ENCODE results near the gene LZTFL1. TPM values are rescaled to one million over a fixed set of nuclear protein-coding genes. Genes with fewer than 3 reads are reported as not detected.
"Not testable (repeated sequence)": the region's sequence is repeated elsewhere in the genome, so short reads cannot be mapped to it uniquely, and the experiment has no call there.

The LZTFL1 gene
- polyA plus RNA-seq, 3 donors: 55.3 to 61.9 (median 55.6) TPM

GRCh38 chr3:45870099-45870498, 28.2 kb upstream of the LZTFL1 start:
- no peak for DNase-seq

GRCh38 chr3:45869638-45870037, 27.7 kb upstream of the LZTFL1 start:
- no peak for DNase-seq

- DNase-seq: no peak
These were observed 26.7 kb upstream of the LZTFL1 start for GRCh38 chr3:45868650-45869049.

GRCh38 chr3:45868213-45868612, 26.3 kb upstream of the LZTFL1 start:
- no peak for DNase-seq

- DNase-seq: no peak
These were observed 23.6 kb upstream of the LZTFL1 start for GRCh38 chr3:45865563-45865962.

GRCh38 chr3:45864760-45865519, 23.0 kb upstream of the LZTFL1 start:
- no peak for DNase-seq

GRCh38 chr3:45861043-45861719, 19.3 kb upstream of the LZTFL1 start:
- DNase-seq: no peak

- no peak for DNase-seq
These were observed 18.6 kb upstream of the LZTFL1 start for GRCh38 chr3:45860481-45860880.

- no peak for DNase-seq
These were observed 17.1 kb upstream of the LZTFL1 start for GRCh38 chr3:45858809-45859543.

GRCh38 chr3:45857024-45857423, 15.1 kb upstream of the LZTFL1 start:
- not testable (repeated sequence) for DNase-seq

- DNase-seq: not testable (repeated sequence)
These were observed 14.4 kb upstream of the LZTFL1 start for GRCh38 chr3:45856323-45856722.

- no peak for DNase-seq
These were observed 10.9 kb upstream of the LZTFL1 start for GRCh38 chr3:45852828-45853227.

- DNase-seq: no peak
These were observed 6.5 kb upstream of the LZTFL1 start for GRCh38 chr3:45848392-45848791.

GRCh38 chr3:45844616-45845015, 2.7 kb upstream of the LZTFL1 start:
- no peak for DNase-seq

- DNase-seq: no peak
These were observed 1.1 kb upstream of the LZTFL1 start for GRCh38 chr3:45842851-45843625.

GRCh38 chr3:45841420-45841756, 531 bp downstream of the LZTFL1 start:
- peak; percentile 4 for DNase-seq

GRCh38 chr3:45838466-45838865, 3.5 kb downstream of the LZTFL1 start:
- DNase-seq: no peak

GRCh38 chr3:45832699-45833098, 9.2 kb downstream of the LZTFL1 start:
- DNase-seq: no peak

- no peak for DNase-seq
These were observed 11.8 kb downstream of the LZTFL1 start for GRCh38 chr3:45830121-45830520.

- DNase-seq: no peak
These were observed 15.0 kb downstream of the LZTFL1 start for GRCh38 chr3:45826908-45827307.

- no peak for DNase-seq
These were observed 15.6 kb downstream of the LZTFL1 start for GRCh38 chr3:45826321-45826720.

- DNase-seq: no peak
These were observed 20.8 kb downstream of the LZTFL1 start for GRCh38 chr3:45821127-45821526.

Data from renal pelvis (tissue), 4 donors.